NCI-H1694 (cell line): ENCODE measurements around the gene ADAMTS15.

ENCODE experiments used
- DNase-seq: peaks from one replicate; lab custom pipeline; 2025; lab: John Stamatoyannopoulos, UW

Gene ADAMTS15

GRCh38 chr11:130448416-130449309 lies at the start of gene ADAMTS15:
Gene ADAMTS15 (plus strand): TSS chr11:130448645. CDS start chr11:130448974, 329 bp downstream.
- peak; percentile 56 for DNase-seq

DNA sequence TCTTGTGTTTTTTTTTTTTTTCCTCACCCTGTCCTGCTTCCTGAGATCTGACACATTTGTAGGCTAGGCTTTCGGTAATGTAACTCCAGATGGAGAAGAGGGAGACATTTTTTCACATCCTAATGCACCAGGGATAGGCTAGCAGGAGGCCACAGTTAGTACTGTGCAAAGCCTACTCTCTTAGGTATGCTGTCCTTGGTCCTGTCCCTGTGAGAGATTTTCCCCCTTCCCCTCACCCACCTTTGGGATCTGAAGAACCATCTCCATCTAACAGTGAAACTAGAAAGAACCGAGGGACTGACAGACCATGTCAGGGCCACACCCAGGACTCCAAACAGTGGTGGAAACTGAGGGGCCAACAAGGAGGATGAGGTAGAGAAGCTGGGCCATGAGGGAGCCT lies 49.2 kb upstream of the ADAMTS15 start:
- DNase-seq: no peak

DNA sequence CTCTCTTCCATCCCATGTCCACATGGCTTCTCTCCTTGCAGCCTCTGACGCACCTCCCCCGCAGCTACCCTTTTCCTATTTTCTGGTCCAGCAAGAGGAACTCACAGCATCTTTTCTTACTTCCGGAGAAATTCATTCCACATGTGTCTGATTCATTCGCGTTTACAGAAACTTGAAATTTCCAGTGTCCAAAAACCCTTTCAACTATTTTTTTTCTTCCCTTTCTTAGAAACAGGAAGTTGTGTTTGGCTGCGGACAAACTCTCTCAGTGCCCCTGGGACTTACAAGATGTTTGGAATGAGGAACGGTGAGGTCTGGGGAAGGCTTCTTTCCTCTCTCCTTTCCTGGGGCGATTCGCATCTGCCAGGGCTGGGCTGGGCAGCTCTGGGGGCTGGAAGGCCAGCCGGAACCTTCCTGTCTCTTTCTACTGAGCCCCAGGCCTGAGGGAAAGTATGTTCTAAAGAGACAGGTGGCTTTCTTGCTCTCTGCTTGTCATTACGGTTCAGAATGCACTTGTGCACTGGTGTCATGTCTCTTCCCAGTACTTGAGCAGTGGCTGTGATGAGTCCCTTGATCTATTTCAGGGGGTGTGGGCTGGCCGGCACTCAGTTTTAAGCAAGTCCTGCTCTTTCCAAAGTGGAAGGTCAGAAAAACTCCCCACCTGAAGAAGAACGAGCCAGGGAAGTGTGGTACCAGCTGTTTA lies 47.5 kb upstream of the ADAMTS15 start:
- DNase-seq: no peak

DNA sequence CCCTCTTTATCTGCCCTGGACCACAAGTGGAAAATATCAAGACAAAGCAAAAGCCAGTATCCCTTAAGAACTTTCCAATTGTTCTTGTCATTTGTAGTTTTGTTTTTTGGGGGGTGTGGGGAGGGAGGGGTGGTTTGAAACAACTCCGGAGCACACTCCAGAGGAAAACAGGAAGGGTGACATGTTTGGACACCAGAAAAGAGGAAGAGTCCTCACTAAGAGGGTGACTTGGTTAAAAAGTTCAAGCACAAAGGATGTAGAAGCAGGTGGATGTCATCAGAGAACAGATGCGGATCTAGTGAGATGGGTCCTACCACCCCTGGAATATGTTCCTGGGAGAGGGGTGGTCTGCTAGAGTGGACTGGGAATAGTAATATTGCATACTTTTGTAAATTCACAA lies 45.9 kb upstream of the ADAMTS15 start:
- no peak for DNase-seq

- DNase-seq: no peak
Observed at GRCh38 chr11:130403271-130403804, 45.1 kb upstream of the ADAMTS15 start.

DNA sequence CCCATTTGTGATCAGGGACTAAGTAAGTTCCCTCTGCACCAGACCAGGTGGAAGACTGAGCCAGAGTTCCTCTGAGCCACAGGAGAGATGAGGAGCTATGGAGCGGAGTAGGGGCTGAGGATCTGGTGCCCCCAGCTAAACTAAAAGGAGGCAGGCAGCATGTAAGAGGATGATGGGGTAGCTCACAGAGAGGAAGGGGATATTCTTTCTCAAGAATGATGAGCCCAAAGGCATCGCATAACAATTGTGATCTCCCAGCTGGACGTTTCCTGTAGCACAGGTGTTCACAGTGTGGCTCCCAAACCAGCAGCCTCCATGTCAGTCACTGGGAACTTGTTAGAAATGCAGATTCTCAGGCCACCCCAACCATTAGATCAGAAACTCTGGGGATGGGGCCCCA lies 44.5 kb upstream of the ADAMTS15 start:
- DNase-seq: no peak

GRCh38 chr11:130404727-130405126 lies 43.7 kb upstream of the ADAMTS15 start:
- DNase-seq: no peak

DNA sequence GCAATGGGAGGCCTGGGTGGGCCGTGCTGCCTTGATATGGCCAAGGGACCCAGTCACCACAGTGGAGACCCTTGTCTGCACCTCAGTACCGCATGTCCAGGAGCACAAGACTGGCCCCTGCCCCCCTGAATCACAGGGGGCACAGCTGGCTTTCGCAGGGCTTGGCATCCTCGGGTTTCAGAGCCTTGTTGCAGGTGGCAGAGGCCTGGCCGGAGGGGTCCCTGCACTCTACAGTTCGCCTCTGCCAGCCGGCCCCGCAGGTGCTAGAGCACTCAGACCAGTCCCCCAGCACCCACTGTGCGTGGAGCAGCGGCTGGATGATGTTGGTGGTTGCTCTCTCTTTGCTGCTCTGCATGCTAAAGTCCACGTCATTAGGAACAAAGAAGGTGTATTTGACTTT lies 43.0 kb upstream of the ADAMTS15 start:
- no peak for DNase-seq

DNA sequence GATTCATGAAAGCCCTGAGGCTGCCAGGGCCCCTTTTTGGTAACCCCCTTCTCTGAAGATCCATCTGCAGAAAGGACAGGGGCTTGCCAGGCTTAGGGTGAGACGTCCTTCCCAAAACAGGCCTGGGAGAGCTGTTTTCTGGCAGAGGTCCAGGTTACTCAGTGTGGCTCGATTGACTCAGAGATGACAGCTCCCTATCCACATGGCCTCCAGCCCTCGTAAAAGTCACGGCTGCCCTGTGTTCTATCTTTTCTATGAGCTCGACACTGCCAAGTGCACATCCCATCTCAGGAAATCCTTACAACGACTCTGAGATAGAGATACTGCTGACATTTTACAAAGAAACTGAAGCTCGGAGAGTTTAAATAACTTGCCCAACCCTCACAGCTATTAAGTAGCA lies 40.5 kb upstream of the ADAMTS15 start:
- DNase-seq: no peak

GRCh38 chr11:130408401-130408890 lies 40.0 kb upstream of the ADAMTS15 start:
- DNase-seq: no peak

- no peak for DNase-seq
Observed at GRCh38 chr11:130408901-130409300, 39.5 kb upstream of the ADAMTS15 start.

DNA sequence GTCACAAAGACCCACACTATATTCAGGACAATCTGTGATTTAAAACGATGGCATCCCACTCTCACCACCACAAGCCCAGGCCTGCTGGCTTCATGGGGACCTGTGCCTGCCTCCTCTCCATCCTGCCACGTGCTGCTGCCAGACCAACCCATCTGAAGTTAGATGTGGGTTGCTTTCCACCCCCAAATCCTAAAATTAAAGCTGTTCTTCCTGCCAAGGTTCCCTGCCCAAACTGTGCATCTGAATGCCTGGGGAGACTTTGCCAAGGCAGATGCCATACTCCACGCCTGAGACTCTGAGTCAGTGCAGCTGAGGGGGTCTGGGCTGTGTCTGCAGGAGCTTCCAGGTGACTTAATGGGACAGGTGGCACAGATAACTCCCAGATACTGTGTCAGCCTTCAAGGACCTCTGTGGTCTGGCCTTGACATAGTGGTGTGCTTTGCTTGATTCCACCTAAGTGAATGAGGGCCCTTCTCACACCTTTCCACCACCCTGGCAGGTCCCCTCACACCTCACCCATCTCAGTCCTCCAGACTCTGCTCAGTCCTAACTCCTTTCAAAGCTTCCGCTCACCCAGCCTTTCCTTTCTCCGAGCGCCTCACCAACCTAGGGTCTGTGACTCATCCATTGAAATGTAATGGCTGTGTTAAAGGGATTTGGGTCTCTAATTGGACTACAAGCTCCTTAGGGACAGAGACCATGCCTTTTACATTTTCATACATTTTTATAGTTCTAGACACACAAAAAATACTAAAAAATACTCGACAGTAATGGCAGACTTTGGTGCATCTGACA lies 38.7 kb upstream of the ADAMTS15 start:
- no peak for DNase-seq

DNA sequence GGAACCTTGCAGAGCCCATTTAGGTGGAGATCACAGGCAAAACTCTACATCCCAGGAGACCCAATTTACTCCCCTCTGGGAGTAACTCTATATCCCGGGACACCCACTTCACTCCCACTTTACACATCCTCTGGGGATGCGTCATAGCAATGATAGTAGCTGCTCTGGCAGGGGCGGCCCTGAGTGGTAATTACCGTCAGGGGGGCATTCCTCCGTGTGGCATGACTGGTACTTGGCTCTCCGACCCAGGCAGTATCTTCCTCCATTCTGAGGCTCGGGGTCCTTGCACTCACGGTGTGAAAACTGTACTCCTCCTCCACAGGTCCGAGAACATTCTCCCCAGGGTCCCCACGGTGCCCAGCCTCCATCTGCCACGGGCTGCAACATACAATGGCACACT lies 37.2 kb upstream of the ADAMTS15 start:
- DNase-seq: no peak

DNA sequence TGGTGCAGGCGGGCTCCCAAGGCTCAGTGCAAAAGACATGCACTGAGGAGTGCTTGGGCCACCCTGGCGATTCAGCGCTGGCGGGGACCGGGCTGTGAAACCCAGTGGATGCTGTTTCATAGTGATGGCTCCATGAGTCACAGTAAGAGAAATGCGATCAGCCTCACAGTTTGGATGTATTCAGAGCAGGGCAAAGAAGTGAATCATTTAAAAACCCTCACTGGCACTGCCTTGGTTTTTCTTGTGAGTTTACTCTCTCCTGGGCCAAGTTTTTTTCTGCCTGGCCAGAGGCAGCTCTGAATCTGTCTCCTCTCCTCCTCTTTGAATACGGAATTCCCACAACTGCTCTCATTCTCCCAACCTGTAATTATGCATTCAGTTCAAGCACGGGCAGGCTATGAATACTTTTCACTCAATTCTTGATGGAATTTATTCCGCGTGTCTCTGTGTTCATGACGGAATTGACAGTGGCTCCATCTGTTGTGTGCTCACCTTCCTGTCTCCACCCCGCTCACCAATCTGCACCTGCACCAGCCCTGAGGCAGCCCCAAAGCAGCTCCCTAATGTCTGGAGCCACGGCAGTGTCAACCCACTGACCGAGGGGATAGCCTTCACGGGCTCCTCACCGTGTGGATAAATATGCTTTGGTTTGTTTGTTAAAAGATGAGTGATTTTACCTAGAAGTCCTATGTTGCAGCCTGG lies 34.9 kb upstream of the ADAMTS15 start:
- no peak for DNase-seq

GRCh38 chr11:130414107-130415080 lies 34.1 kb upstream of the ADAMTS15 start:
- DNase-seq: no peak

GRCh38 chr11:130415731-130416529 lies 32.5 kb upstream of the ADAMTS15 start:
- no peak for DNase-seq

DNA sequence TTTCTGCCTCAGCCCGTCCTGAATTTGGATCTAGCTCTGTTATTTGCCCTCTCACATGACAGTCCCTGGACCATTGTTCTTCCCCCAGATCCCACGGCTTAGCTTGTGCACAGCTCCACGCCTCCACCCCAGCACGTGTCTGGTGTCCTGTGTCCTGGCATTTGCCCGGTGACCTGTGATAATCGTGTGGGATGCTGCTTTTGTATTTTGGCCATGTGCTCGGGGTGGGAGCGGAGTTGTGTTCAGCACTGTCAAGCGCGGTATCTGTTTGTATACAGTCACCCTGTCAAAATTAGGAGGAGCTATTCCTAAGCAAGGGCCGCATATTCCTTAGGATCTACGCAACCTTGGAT lies 31.9 kb upstream of the ADAMTS15 start:
- no peak for DNase-seq

DNA sequence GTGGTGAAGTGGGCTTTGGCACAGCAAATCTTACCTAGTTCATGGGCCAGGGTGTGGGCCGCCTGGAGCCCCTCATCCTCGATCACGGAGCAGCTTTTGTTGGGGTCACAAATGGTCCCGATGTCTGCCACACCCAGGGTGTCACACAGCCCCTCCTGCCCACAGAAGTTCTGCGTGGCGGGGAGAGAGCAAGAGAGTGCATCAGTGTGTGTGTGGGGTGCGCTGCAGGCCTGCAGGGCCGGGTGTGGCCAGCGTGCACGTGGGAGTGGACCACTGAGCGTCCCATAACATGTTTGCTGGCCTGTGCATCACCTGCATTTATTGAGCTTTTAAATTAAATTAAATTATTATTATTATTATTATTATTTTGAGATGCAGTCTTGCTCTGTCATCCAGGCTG lies 31.5 kb upstream of the ADAMTS15 start:
- DNase-seq: no peak

DNA sequence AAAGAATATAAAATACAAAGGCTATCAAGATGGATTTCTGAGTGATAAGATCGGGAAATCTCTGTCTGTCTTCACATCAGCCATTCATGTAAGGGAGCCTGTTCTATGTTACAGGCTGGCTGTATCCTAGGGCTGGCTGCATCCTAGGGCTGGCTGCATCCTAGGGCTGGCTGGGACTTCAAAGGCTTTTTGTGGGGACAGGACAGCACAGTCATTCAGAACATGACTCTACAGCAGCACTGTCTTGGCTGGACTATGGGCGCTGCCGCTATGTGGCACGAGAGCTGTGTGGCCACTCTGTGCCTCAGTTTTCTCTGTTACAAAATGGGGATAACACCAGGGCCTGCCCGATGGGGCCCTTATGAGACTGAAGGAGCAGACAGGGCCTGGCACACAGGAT lies 30.2 kb upstream of the ADAMTS15 start:
- no peak for DNase-seq
